Cerebellar nuclear complex (tissue), 1 donor: ENCODE results near the gene RNF149.
"Not testable (repeated sequence)": the region's sequence is repeated elsewhere in the genome, so short reads cannot be mapped to it uniquely, and the experiment has no call there.

ENCODE experiments used
- DNase-seq, 2 experiments: peaks; one replicate each; lab custom pipeline; 2025; lab: John Stamatoyannopoulos, UW

Gene RNF149

GRCh38 chr2:101331202-101331601 is 22.7 kb upstream of the RNF149 start:
- no peak for DNase-seq

- no peak for DNase-seq
These were observed 21.9 kb upstream of the RNF149 start for GRCh38 chr2:101330253-101330933.

GRCh38 chr2:101329026-101329425 is 20.5 kb upstream of the RNF149 start:
- no peak for DNase-seq

DNA sequence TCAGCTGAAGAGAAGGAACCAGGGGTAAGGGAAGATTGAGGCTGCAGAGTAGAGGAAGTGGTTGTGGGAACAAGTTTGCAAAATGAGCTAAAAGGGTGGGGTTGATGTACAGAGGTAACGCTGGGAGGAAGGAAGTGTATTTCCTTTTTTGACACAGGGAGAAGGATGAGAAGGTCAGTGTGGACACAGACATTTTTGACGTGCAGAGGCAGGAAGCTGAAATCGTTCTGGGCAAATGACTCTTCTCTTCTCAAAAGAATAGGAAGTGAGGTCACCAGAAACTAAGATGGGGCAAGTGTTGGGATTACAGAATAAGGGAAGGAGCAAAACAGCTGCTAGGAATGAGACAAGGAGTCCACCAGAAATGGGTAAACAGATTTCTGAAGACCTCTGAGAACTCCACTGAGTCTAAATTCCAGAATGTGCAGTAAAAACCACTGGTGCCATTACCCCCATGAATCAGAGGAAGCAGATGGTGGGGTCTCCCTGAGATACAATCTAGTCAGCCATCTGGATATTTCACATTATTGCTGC is 20.0 kb upstream of the RNF149 start:
- DNase-seq = no peak

DNA sequence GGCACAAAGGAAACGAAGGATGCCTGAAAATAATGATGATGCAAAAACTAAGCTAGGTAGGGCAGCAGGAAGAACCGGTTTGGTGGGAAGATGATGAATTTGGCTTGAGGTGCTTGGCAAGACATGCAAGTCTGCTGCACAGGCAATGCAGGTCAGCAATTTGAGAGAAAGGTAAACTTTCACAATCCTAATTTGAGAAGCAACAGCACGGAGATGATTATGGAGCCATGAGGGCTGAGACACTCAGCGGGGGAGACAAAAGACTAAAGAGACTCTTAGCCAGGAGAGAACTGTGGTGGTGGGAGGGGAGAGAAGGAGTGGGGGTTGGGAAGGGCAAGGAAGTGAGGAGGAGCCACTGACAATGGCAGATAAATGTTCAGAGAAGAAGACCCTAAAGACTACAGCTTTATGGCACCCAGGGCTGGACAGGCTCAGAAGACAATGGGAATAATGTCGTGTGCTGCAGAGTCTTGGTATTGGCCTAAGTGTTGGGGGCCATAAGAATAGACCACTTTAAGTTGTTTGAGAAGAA is 19.4 kb upstream of the RNF149 start:
- no peak for DNase-seq

GRCh38 chr2:101325425-101325824 is 16.9 kb upstream of the RNF149 start:
- no peak for DNase-seq

DNA sequence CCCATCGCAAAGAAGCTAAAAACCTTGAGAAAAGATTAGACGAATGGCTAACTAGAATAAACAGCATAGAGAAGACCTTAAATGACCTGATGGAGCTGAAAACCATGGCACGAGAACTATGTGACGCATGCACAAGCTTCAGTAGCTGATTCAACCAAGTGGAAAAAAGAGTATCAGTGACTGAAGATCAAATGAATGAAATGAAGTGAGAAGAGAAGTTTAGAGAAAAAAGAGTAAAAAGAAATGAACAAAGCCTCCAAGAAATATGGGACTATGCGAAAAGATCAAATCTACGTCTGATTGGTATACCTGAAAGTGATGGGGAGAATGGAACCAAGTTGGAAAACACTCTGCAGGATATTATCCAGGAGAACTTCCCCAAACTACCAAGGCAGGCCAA is 8.1 kb upstream of the RNF149 start:
- DNase-seq = not testable (repeated sequence)

- DNase-seq = no peak
These were observed 3.2 kb upstream of the RNF149 start for GRCh38 chr2:101311696-101312017.

- DNase-seq = no peak
These were observed 2.6 kb upstream of the RNF149 start for GRCh38 chr2:101310834-101311695.

- no peak for DNase-seq
These were observed 1.8 kb upstream of the RNF149 start for GRCh38 chr2:101310090-101310833.

- no peak for DNase-seq
These were observed 510 bp downstream of the RNF149 start for GRCh38 chr2:101307950-101308431.

DNA sequence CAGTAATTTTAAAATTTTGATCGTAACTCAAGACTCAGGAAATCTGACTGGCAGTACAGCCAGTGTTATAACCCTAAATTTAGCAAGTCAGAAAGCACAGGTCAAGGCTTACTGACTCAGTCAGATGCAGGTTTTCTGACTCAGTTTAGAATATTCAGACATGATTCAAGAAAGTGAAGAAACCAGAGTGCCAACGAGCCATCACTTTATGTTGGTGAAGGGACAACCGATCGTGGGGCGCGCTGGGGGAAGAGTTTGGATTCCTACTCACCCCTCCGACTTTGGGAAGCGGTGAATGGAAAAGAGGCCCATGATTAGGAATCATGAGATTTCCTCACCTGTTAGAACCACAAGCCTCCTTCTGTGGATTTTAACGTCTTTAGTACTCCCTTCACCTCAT is 998 bp downstream of the RNF149 start:
- DNase-seq = no peak

- DNase-seq = no peak
These were observed 2.1 kb downstream of the RNF149 start for GRCh38 chr2:101306410-101306809.

DNA sequence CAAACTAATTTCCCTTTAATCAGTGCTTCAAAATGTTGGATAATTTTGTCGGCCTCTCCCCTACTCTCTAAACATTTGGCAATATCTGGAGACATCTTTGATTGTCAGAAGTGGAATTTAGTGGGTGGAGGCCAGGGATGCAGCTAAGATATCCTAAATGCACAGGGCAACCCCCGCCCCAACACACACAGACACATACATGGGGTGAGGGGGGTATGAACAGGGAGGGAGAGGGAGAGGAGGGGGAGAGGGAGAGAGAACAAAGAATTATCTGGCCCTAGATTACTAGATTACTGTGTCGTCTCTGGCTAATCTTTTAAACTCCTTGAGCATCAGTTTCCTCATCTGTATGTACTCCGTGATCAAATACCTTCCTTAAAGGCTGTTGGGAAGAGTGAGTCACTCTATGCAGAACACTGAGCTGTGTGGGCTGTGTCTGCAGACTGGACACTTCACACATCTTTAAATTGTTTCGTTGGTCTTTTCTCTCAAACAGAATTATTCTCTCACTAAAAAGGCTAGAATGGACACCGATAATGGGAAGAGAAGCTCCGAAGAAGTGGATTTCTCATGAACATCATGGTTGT is 2.9 kb downstream of the RNF149 start:
- DNase-seq = no peak

- no peak for DNase-seq
These were observed 3.5 kb downstream of the RNF149 start for GRCh38 chr2:101305035-101305434.

GRCh38 chr2:101303688-101304087 is 4.8 kb downstream of the RNF149 start:
- DNase-seq = no peak

DNA sequence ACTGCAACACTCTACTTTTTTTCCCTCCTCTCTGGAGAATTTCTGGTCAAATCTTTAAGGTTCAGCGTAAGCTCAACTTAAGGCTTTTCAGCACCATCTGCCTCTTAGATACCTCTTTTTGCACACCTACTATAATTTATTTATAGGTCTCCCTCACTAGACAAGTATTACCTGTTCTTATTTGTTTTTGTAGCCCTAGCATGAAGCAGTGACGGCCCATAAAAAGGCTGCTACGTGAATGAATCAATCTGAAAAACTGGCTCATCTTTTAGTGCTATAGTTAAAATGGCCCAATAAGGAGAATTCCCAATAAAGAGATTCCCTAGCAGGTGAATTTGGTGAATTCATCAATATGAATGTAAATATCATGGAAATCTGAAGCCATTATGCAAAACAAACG is 6.5 kb downstream of the RNF149 start:
- no peak for DNase-seq

GRCh38 chr2:101300836-101301235 is 7.7 kb downstream of the RNF149 start:
- DNase-seq = no peak

DNA sequence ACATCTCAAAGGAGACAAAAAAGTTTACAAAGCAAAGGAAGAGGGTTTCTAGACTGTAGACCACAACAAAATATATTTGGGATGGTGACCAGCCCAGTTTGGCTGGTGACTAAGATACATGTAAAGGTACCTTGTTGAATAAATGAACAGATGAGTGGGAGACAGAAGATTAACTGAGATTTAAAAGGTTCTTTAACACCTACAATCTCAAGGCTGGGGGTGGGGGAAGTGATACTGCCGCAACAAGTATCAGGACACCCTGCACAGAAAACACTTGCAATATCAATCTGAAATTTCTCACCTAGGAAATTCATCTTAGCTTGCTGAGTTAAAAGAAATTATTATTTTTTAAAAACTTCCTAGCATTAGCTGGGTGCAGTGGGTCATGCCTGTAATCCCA is 8.3 kb downstream of the RNF149 start:
- DNase-seq = no peak

DNA sequence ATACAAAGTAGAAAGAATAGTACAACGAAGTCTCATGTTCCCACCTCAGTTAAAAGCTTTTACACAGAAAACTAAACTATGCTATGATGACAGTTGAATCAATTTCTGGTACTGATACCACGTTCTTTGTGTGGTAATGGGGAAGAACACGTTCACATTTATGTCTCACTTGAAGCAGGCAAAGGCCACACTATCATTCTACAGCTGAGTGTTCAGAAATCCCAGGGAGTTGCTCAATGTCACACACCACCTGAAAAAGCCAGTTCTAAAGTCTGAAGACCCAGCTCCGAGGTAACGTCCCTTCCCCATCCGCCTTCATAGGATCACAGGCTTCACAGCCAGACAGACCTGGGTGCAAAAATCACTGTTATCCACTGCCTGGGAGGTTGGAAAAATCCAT is 8.9 kb downstream of the RNF149 start:
- DNase-seq = no peak

- no peak for DNase-seq
These were observed 11.1 kb downstream of the RNF149 start for GRCh38 chr2:101297383-101297782.

- no peak for DNase-seq
These were observed 12.1 kb downstream of the RNF149 start for GRCh38 chr2:101296371-101296770.
